Gastroesophageal sphincter (tissue), 3 donors: ENCODE data around the gene LRFN2.

Experiments
- CTCF ChIP-seq, 4 experiments: fragments of 200-600 bp in 2 of 4; fragments of 450-650 bp in 2 of 4; sonication (generic) in 1 of 4; IDR thresholded peaks; one replicate each; pipeline ENCODE4 v1.5.1; 2017 to 2019; ENCODE audit warnings: antibody characterized with exemption in 4 of 4, mild to moderate bottlenecking in 2 of 4, moderate library complexity in 2 of 4
- EP300 ChIP-seq: sonication (generic); formaldehyde crosslinking; IDR thresholded peaks from one replicate; pipeline ENCODE4 v1.6.1; 2017; ENCODE audit warnings: antibody characterized with exemption, mild to moderate bottlenecking
- POLR2A ChIP-seq, 2 donors: fragments of 450-650 bp; IDR thresholded peaks; one replicate each; pipeline ENCODE4 v1.6.1; 2017; ENCODE audit warnings: antibody characterized with exemption in 2 of 2, mild to moderate bottlenecking in 2 of 2, moderate library complexity in 1 of 2

GRCh38 chr6:40417031-40417430, 170.1 kb downstream of the LRFN2 start:
- TF ChIP-seq CTCF (IDR thresholded peaks at IDR 0.05) = no peak
- no peak for TF ChIP-seq EP300
- TF ChIP-seq POLR2A (IDR thresholded peaks at IDR 0.05) = no peak
